ENCODE results near the gene HARBI1.

DNA sequence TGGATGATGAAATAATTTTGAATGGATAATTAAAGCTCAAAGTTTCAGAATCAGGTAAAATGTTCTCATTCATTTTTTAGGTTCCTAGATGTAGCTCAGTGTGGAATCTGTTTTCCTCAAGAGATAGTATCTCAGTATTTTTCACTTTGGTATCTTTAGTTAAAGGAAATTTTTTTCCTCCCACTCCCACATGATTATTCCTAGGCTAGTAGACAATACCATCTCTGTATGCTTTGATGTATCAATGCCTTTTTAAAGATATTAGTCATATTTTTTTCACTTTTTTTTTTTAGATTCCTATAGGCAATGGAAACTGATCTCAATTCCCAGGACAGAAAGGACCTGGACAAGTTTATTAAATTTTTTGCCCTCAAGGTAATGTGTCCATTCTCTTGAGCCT, 27.0 kb upstream of the HARBI1 start:
- TF ChIP-seq, protein P1, sequence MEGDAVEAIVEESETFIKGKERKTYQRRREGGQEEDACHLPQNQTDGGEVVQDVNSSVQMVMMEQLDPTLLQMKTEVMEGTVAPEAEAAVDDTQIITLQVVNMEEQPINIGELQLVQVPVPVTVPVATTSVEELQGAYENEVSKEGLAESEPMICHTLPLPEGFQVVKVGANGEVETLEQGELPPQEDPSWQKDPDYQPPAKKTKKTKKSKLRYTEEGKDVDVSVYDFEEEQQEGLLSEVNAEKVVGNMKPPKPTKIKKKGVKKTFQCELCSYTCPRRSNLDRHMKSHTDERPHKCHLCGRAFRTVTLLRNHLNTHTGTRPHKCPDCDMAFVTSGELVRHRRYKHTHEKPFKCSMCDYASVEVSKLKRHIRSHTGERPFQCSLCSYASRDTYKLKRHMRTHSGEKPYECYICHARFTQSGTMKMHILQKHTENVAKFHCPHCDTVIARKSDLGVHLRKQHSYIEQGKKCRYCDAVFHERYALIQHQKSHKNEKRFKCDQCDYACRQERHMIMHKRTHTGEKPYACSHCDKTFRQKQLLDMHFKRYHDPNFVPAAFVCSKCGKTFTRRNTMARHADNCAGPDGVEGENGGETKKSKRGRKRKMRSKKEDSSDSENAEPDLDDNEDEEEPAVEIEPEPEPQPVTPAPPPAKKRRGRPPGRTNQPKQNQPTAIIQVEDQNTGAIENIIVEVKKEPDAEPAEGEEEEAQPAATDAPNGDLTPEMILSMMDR (IDR thresholded peaks at IDR 0.05) = no peak
- TF ChIP-seq POLR2A (IDR thresholded peaks at IDR 0.05) = no peak
